K562 (cell line): ENCODE measurements around the gene PRSS21. TPM values are rescaled to one million over a fixed set of nuclear protein-coding genes. Genes with fewer than 3 reads are reported as not detected.

Experiments used
- CCNT2 ChIP-seq: IDR thresholded peaks from 2 replicates; pipeline ENCODE4 v1.6.1; 2011; ENCODE audit warnings: borderline replicate concordance, low read depth, mild to moderate bottlenecking, moderate library complexity, mixed read lengths, low read length; ENCODE audit not compliant: insufficient read length; ENCODE audit errors: extremely low read depth
- GATAD2B ChIP-seq: fragments of 450-650 bp; IDR thresholded peaks from 2 replicates; pipeline ENCODE4 v1.6.1; 2017; ENCODE audit warnings: mild to moderate bottlenecking, borderline replicate concordance
- HMG20A ChIP-seq: fragments of 450-650 bp; formaldehyde crosslinking; conservative IDR thresholded peaks from 2 replicates; pipeline ENCODE4 v1.4.0; 2020; ENCODE audit warnings: mild to moderate bottlenecking, mixed read lengths
- MCM3 ChIP-seq: fragments of 450-650 bp; IDR thresholded peaks from 2 replicates; pipeline ENCODE4 v1.6.1; 2016
- MIER1 ChIP-seq: fragments of 450-650 bp; IDR thresholded peaks from 2 replicates; pipeline ENCODE4 v1.6.1; 2016; ENCODE audit warnings: antibody characterized with exemption, mild to moderate bottlenecking, low read depth
- RBBP5 ChIP-seq: fragments of 200-600 bp; sonication (generic); IDR thresholded peaks from 2 replicates; pipeline ENCODE4 v1.6.1; 2012; ENCODE audit warnings: borderline replicate concordance, mild to moderate bottlenecking, low read length, control low read depth, inconsistent platforms; ENCODE audit not compliant: insufficient read depth, poor library complexity, severe bottlenecking
- SIN3A ChIP-seq, 2 experiments: fragments of 150-350 bp in 1 of 2; IDR thresholded peaks; 2 replicates each; pipeline ENCODE4 v1.6.1; 2011 to 2016; ENCODE audit warnings: borderline replicate concordance in 2 of 2, low read depth in 2 of 2, low read length in 2 of 2, mild to moderate bottlenecking in 2 of 2, moderate library complexity in 2 of 2; ENCODE audit not compliant: control insufficient read depth in 1 of 2
- polyA plus RNA-seq, 8 experiments: library from polyadenylated mRNA; depleted of rRNA in 4 of 8; stranded (reverse) in 5 of 8; unstranded in 3 of 8; fragments of >200 nt; fragmentation: Nextera tagmentation in 2 of 8; fragmentation: Illumina TruSeq in 1 of 8; extraction: Ambion mirVana in 2 of 8; extraction: Trizol in 1 of 8; gene quantifications; 2 replicates each; pipeline versions ENCODE4 v1.2.1 to v1.2.3, GENCODE V29; 2011 to 2014; ENCODE audit warnings: inconsistent platforms in 1 of 8, missing spikeins in 1 of 8
- total RNA-seq, 7 experiments: library from RNA; depleted of rRNA in 6 of 7; stranded (reverse); fragments of >200 nt in 6 of 7; fragmentation: Illumina TruSeq in 2 of 7; extraction: Trizol in 2 of 7; gene quantifications; 2 replicates each; pipeline versions ENCODE4 v1.2.1 to v1.2.3, GENCODE V29; 2011 to 2021; ENCODE audit warnings: low replicate concordance in 1 of 7
- TF ChIP-seq, protein P1 (sequence below): sonication (generic); formaldehyde crosslinking; IDR thresholded peaks from 2 replicates; pipeline ENCODE4 v1.8.1; 2023; ENCODE audit warnings: mild to moderate bottlenecking, missing genetic modification reagents
- TF ChIP-seq, protein P2 (sequence below), 2 experiments: fragments of 450-650 bp in 1 of 2; sonication (generic) in 1 of 2; formaldehyde crosslinking in 1 of 2; IDR thresholded peaks; 2 replicates each; pipeline versions ENCODE4 v1.7.1 to v1.9.0; 2016 to 2022; ENCODE audit warnings: inconsistent platforms in 1 of 2, mild to moderate bottlenecking in 1 of 2, missing genetic modification reagents in 1 of 2
- TF ChIP-seq, protein P3 (sequence below): fragments of 200-800 bp; sonication (Bioruptor generic); IDR thresholded peaks from 2 replicates; pipeline ENCODE4 v1.6.1; 2017; ENCODE audit warnings: missing genetic modification characterization, missing compliant biosample characterization

Gene PRSS21
- total and polyA plus RNA-seq, 9 of the 15 experiments (the other 6 are each of a cell fraction or from before 2014, with no cell fraction given): 12.1 to 121 (median 61.3) TPM

DNA sequence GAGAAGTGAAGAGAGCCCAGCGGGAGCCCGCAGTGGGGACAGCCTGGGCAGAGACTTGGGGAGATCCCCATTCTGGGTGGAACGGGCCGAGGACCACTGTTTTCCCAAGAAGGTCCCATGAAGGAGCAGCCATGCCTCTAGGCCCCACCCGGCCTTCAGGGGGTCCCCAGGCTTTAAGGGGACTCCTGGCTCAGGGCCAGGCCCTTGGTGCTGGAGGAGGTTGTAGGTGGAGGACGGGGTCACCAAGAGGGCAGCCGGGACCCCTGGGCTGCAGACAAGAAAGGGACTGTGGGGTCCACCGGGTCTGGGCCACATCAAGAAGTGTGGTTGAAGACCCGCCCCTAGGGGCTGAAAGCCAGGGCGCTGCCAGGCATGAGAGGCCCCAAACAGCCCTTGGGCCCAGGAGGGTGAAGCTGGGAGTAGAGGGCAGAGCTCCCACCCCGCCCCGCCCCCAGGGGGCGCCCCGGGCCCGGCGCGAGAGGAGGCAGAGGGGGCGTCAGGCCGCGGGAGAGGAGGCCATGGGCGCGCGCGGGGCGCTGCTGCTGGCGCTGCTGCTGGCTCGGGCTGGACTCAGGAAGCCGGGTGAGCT, at the start of gene PRSS21 (continued):
- TF ChIP-seq, protein P1, sequence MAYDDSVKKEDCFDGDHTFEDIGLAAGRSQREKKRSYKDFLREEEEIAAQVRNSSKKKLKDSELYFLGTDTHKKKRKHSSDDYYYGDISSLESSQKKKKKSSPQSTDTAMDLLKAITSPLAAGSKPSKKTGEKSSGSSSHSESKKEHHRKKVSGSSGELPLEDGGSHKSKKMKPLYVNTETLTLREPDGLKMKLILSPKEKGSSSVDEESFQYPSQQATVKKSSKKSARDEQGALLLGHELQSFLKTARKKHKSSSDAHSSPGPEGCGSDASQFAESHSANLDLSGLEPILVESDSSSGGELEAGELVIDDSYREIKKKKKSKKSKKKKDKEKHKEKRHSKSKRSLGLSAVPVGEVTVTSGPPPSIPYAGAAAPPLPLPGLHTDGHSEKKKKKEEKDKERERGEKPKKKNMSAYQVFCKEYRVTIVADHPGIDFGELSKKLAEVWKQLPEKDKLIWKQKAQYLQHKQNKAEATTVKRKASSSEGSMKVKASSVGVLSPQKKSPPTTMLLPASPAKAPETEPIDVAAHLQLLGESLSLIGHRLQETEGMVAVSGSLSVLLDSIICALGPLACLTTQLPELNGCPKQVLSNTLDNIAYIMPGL (CRISPR knock-in tag): peak; percentile 59; the same call in 1 of the 2 replicates
- TF ChIP-seq MCM3 (no peak), CCNT2 (peak; percentile 18), RBBP5 (peak; percentile 38), SIN3A (IDR thresholded peaks at IDR 0.05; ENCODE audit: borderline replicate concordance in 2 of 2, control insufficient read depth in 1 of 2, low read depth in 2 of 2, low read length in 2 of 2) (peak in 1 of 2 experiments; percentile 46; a peak in 1 of 4 replicates), MIER1 (0 out of 2 replicates have a peak, but pooled peaks have one; percentile 38), HMG20A (no peak), GATAD2B (no peak)
- TF ChIP-seq, protein P2, sequence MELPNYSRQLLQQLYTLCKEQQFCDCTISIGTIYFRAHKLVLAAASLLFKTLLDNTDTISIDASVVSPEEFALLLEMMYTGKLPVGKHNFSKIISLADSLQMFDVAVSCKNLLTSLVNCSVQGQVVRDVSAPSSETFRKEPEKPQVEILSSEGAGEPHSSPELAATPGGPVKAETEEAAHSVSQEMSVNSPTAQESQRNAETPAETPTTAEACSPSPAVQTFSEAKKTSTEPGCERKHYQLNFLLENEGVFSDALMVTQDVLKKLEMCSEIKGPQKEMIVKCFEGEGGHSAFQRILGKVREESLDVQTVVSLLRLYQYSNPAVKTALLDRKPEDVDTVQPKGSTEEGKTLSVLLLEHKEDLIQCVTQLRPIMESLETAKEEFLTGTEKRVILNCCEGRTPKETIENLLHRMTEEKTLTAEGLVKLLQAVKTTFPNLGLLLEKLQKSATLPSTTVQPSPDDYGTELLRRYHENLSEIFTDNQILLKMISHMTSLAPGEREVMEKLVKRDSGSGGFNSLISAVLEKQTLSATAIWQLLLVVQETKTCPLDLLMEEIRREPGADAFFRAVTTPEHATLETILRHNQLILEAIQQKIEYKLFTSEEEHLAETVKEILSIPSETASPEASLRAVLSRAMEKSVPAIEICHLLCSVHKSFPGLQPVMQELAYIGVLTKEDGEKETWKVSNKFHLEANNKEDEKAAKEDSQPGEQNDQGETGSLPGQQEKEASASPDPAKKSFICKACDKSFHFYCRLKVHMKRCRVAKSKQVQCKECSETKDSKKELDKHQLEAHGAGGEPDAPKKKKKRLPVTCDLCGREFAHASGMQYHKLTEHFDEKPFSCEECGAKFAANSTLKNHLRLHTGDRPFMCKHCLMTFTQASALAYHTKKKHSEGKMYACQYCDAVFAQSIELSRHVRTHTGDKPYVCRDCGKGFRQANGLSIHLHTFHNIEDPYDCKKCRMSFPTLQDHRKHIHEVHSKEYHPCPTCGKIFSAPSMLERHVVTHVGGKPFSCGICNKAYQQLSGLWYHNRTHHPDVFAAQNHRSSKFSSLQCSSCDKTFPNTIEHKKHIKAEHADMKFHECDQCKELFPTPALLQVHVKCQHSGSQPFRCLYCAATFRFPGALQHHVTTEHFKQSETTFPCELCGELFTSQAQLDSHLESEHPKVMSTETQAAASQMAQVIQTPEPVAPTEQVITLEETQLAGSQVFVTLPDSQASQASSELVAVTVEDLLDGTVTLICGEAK (IDR thresholded peaks at IDR 0.05): 0 out of 2 replicates have a peak, but pooled peaks have one; percentile 27
- TF ChIP-seq, protein P2 (CRISPR knock-in tag; IDR thresholded peaks at IDR 0.05): no peak
- TF ChIP-seq, protein P3, sequence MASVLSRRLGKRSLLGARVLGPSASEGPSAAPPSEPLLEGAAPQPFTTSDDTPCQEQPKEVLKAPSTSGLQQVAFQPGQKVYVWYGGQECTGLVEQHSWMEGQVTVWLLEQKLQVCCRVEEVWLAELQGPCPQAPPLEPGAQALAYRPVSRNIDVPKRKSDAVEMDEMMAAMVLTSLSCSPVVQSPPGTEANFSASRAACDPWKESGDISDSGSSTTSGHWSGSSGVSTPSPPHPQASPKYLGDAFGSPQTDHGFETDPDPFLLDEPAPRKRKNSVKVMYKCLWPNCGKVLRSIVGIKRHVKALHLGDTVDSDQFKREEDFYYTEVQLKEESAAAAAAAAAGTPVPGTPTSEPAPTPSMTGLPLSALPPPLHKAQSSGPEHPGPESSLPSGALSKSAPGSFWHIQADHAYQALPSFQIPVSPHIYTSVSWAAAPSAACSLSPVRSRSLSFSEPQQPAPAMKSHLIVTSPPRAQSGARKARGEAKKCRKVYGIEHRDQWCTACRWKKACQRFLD: no peak
